H9 (cell line): ENCODE measurements around the gene KCTD12. TPM values are rescaled to one million over a fixed set of nuclear protein-coding genes. Genes with fewer than 3 reads are reported as not detected.

Experiments used
- DNase-seq: peaks from one replicate; pipeline ENCODE4 v3.0.0-alpha.2; 2017
- H2AFZ ChIP-seq: one replicate; pipeline ENCODE4 v1.6.1; 2013; ENCODE audit warnings: mild to moderate bottlenecking, low read length, control low read depth, moderate library complexity
- H2AK5ac ChIP-seq: 2 replicates; pipeline ENCODE4 v1.6.1; 2013; ENCODE audit warnings: low read length, control low read depth, mixed read lengths; ENCODE audit not compliant: insufficient read length
- H2BK120ac ChIP-seq: one replicate; pipeline ENCODE4 v1.6.1; 2013; ENCODE audit warnings: low read depth, mild to moderate bottlenecking, low read length, control low read depth, inconsistent platforms; ENCODE audit not compliant: poor library complexity, severe bottlenecking
- H2BK12ac ChIP-seq: 2 replicates; pipeline ENCODE4 v1.6.1; 2013; ENCODE audit warnings: low read length, control low read depth, mixed read lengths, low read depth; ENCODE audit not compliant: insufficient read length
- H2BK15ac ChIP-seq: 2 replicates; pipeline ENCODE4 v1.6.1; 2013; ENCODE audit warnings: low read depth, low read length, control low read depth
- H2BK20ac ChIP-seq: one replicate; pipeline ENCODE4 v1.6.1; 2013; ENCODE audit warnings: low read depth, mild to moderate bottlenecking, low read length, control low read depth, inconsistent platforms; ENCODE audit not compliant: poor library complexity, severe bottlenecking
- H2BK5ac ChIP-seq: 2 replicates; pipeline ENCODE4 v1.6.1; 2013; ENCODE audit warnings: low read length, control low read depth, mixed read lengths; ENCODE audit not compliant: insufficient read length
- H3K14ac ChIP-seq: 2 replicates; pipeline ENCODE4 v1.6.1; 2013; ENCODE audit warnings: low read length, control low read depth; ENCODE audit not compliant: insufficient read depth
- H3K18ac ChIP-seq: 2 replicates; pipeline ENCODE4 v1.6.1; 2013; ENCODE audit warnings: low read depth, mild to moderate bottlenecking, mixed read lengths, low read length, control low read depth; ENCODE audit not compliant: insufficient read length
- H3K23ac ChIP-seq: 2 replicates; pipeline ENCODE4 v1.6.1; 2013; ENCODE audit warnings: low read length, control low read depth, mixed read lengths, low read depth; ENCODE audit not compliant: insufficient read length
- H3K23me2 ChIP-seq: 2 replicates; pipeline ENCODE4 v1.6.1; 2013; ENCODE audit warnings: low read depth, mild to moderate bottlenecking, mixed read lengths, low read length, control low read depth; ENCODE audit not compliant: insufficient read length, poor library complexity, severe bottlenecking
- H3K27ac ChIP-seq: 2 replicates; pipeline ENCODE4 v1.5.1; 2013; ENCODE audit warnings: low read length, control low read depth, mixed read lengths, low read depth; ENCODE audit not compliant: insufficient read length
- H3K27me3 ChIP-seq: 2 replicates; pipeline ENCODE4 v1.6.1; 2013; ENCODE audit warnings: low read length, control low read depth, inconsistent platforms; ENCODE audit not compliant: insufficient read depth
- H3K4ac ChIP-seq: 2 replicates; pipeline ENCODE4 v1.6.1; 2013; ENCODE audit warnings: low read depth, mild to moderate bottlenecking, control low read depth, inconsistent platforms, low read length, moderate library complexity
- H3K4me1 ChIP-seq: 2 replicates; pipeline ENCODE4 v1.6.1; 2013; ENCODE audit warnings: low read length, control low read depth, inconsistent platforms; ENCODE audit not compliant: insufficient read depth
- H3K4me2 ChIP-seq: 2 replicates; pipeline ENCODE4 v1.6.1; 2013; ENCODE audit warnings: low read length, control low read depth, mixed read lengths; ENCODE audit not compliant: insufficient read length, insufficient read depth
- H3K56ac ChIP-seq: 2 replicates; pipeline ENCODE4 v1.6.1; 2013; ENCODE audit warnings: low read depth, mild to moderate bottlenecking, mixed read lengths, low read length, control low read depth; ENCODE audit not compliant: insufficient read length
- H3K79me1 ChIP-seq: 2 replicates; pipeline ENCODE4 v1.6.1; 2013; ENCODE audit warnings: low read depth, mild to moderate bottlenecking, moderate library complexity, low read length, control low read depth, inconsistent platforms; ENCODE audit not compliant: insufficient read depth, poor library complexity, severe bottlenecking
- H3K79me2 ChIP-seq: 2 replicates; pipeline ENCODE4 v1.6.1; 2013; ENCODE audit warnings: low read length, control low read depth, inconsistent platforms; ENCODE audit not compliant: insufficient read depth
- H3K9ac ChIP-seq: 2 replicates; pipeline ENCODE4 v1.6.1; 2013; ENCODE audit warnings: low read length, control low read depth, mixed read lengths; ENCODE audit not compliant: insufficient read length; ENCODE audit errors: extremely low read depth
- H3K9me3 ChIP-seq: one replicate; pipeline ENCODE4 v1.6.1; 2013; ENCODE audit warnings: low read depth, low read length, inconsistent platforms; ENCODE audit not compliant: control insufficient read depth
- H3T11ph ChIP-seq: one replicate; pipeline ENCODE4 v1.6.1; 2013; ENCODE audit warnings: mild to moderate bottlenecking, low read length, control low read depth, inconsistent platforms
- H4K20me1 ChIP-seq: one replicate; pipeline ENCODE4 v1.6.1; 2013; ENCODE audit not compliant: control insufficient read depth, insufficient read length, insufficient read depth
- H4K5ac ChIP-seq: 2 replicates; pipeline ENCODE4 v1.6.1; 2013; ENCODE audit warnings: low read depth, mild to moderate bottlenecking, mixed read lengths, low read length, control low read depth; ENCODE audit not compliant: insufficient read length
- H4K8ac ChIP-seq: replicated peaks from 2 replicates; pipeline ENCODE4 v1.6.1; 2013; ENCODE audit warnings: low read length, control low read depth, mixed read lengths, low read depth; ENCODE audit not compliant: insufficient read length
- H4K91ac ChIP-seq: 2 replicates; pipeline ENCODE4 v1.6.1; 2013; ENCODE audit warnings: low read depth, mild to moderate bottlenecking, moderate library complexity, mixed read lengths, low read length, control low read depth; ENCODE audit not compliant: insufficient read length
- H3K27ac Mint-ChIP-seq, 3 experiments: 2 replicates in 2 of 3; 3 replicates in 1 of 3; pipeline ENCODE4 v1.8.0; 2020 to 2021; ENCODE audit warnings: mixed read lengths in 3 of 3, mild to moderate bottlenecking in 1 of 3, moderate library complexity in 1 of 3
- H3K27me3 Mint-ChIP-seq: 2 replicates; pipeline ENCODE4 v1.8.0; 2021; ENCODE audit warnings: low read depth, mild to moderate bottlenecking, moderate library complexity, mixed read lengths
- H3K36me3 Mint-ChIP-seq, 3 experiments: 2 replicates in 2 of 3; 3 replicates in 1 of 3; pipeline ENCODE4 v1.8.0; 2020 to 2021; ENCODE audit warnings: low read depth in 3 of 3, mixed read lengths in 3 of 3; ENCODE audit not compliant: insufficient read depth in 1 of 3
- H3K4me1 Mint-ChIP-seq, 2 experiments: 2 replicates each; pipeline ENCODE4 v1.8.0; 2020; ENCODE audit warnings: mixed read lengths in 2 of 2
- H3K4me3 Mint-ChIP-seq, 2 experiments: 2 replicates in 1 of 2; 3 replicates in 1 of 2; pipeline ENCODE4 v1.8.0; 2020 to 2021; ENCODE audit warnings: mild to moderate bottlenecking in 2 of 2, mixed read lengths in 2 of 2, moderate library complexity in 1 of 2
- H3K9me3 Mint-ChIP-seq, 2 experiments: 2 replicates in 1 of 2; 3 replicates in 1 of 2; pipeline ENCODE4 v1.8.0; 2020; ENCODE audit warnings: mild to moderate bottlenecking in 2 of 2, mixed read lengths in 2 of 2, moderate library complexity in 1 of 2
- WGBS: extraction: QIAGEN DNeasy Blood & Tissue Kit; methylation state at CpG from one replicate; pipeline ENCODE4 v1.1.7; 2013; ENCODE audit warnings: missing lambda C conversion rate, low lambda C conversion rate, mixed read lengths; ENCODE audit not compliant: insufficient read length; ENCODE audit errors: extremely low coverage; 5-methylcytosine and 5-hydroxymethylcytosine counted together
- total RNA-seq: library from RNA; stranded (reverse); gene quantifications from 2 replicates; pipeline ENCODE4 v1.2.1, GENCODE V29; 2021
- TF ChIP-seq, protein P1 (sequence below): fragments of 200-600 bp; sonication (generic); conservative IDR thresholded peaks from 3 replicates; pipeline ENCODE4 v1.8.0; 2021; ENCODE audit warnings: antibody characterized with exemption, mild to moderate bottlenecking

The KCTD12 gene
- total RNA-seq, 1 experiment from 2014 or later, result 3.4 TPM

DNA sequence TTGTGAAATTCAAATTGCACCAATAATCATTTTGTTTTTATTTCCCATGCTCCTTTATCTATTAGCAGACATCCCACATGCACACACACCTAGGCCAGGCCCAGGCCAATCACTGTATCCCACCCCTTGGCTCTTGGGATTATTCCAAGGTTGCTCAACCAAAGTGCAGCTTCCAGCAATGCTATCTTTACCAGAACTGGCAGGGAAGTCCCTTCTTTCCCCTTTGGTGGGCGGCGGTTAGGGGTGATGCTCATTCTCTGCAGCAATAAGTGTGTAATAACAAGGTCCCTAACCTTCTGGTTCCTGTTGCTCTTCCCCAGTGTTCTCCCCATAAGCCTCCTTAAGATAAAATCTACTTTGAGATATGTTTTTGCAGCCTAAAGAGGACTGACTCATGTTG lies 18.3 kb upstream of the KCTD12 start:
- Histone ChIP-seq H3K9me3 (no peaks in the 10 kb centered on the region), H3K9ac (no peak overlapping the region), H2BK5ac (no peak overlapping the region), H3K4ac (no peak overlapping the region), H3K23ac (no peak overlapping the region), H3K14ac (no peak overlapping the region), H2AK5ac (no peak overlapping the region), H2BK120ac (no peak overlapping the region), H3K79me1 (no peaks in the 10 kb centered on the region), H2AFZ (no peak overlapping the region), H3K79me2 (no peaks in the 10 kb centered on the region), H4K91ac (no peak overlapping the region), H4K8ac (no peak overlapping the region), H3T11ph (no peak overlapping the region), H3K56ac (no peak overlapping the region), H3K27me3 (no peaks in the 10 kb centered on the region), H3K23me2 (no peaks in the 10 kb centered on the region), H3K4me2 (no peak overlapping the region), H4K5ac (no peak overlapping the region), H3K4me1 (no peaks in the 10 kb centered on the region), H4K20me1 (no peaks in the 10 kb centered on the region), H2BK20ac (no peak overlapping the region), H2BK12ac (no peak overlapping the region), H2BK15ac (no peak overlapping the region), H3K18ac (no peak overlapping the region), H3K27ac (no peak overlapping the region)
- H3K27me3 Mint-ChIP-seq, result no peaks in the 10 kb centered on the region
- no peak overlapping the region for H3K4me3 Mint-ChIP-seq
- no CpG with 5 or more reads among the region's 2 CpGs for WGBS
- peaks cover 0 to 4% (median 3%) of the 10 kb centered on the region in 3 experiments; a peak in 3 of 7 replicates for H3K36me3 Mint-ChIP-seq
- H3K4me1 Mint-ChIP-seq, result no peaks in the 10 kb centered on the region
- no peak for DNase-seq
- TF ChIP-seq, protein P1, sequence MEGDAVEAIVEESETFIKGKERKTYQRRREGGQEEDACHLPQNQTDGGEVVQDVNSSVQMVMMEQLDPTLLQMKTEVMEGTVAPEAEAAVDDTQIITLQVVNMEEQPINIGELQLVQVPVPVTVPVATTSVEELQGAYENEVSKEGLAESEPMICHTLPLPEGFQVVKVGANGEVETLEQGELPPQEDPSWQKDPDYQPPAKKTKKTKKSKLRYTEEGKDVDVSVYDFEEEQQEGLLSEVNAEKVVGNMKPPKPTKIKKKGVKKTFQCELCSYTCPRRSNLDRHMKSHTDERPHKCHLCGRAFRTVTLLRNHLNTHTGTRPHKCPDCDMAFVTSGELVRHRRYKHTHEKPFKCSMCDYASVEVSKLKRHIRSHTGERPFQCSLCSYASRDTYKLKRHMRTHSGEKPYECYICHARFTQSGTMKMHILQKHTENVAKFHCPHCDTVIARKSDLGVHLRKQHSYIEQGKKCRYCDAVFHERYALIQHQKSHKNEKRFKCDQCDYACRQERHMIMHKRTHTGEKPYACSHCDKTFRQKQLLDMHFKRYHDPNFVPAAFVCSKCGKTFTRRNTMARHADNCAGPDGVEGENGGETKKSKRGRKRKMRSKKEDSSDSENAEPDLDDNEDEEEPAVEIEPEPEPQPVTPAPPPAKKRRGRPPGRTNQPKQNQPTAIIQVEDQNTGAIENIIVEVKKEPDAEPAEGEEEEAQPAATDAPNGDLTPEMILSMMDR, result no peak
- peaks cover 3 to 7% of the 10 kb centered on the region in 2 experiments for H3K9me3 Mint-ChIP-seq
- H3K27ac Mint-ChIP-seq, result no peak overlapping the region
